Endodermal cell (in vitro differentiated cells): Measurements from ENCODE around the gene KCP. TPM values are rescaled to one million over a fixed set of nuclear protein-coding genes. Genes with fewer than 3 reads are reported as not detected.

Experiments used
- DNase-seq: peaks from one replicate; pipeline ENCODE4 v3.0.0-alpha.2; 2017
- H3K27ac ChIP-seq: 2 replicates; pipeline ENCODE4 v1.5.1; 2013; ENCODE audit warnings: mild to moderate bottlenecking, low read depth, low read length, moderate library complexity
- H3K27me3 ChIP-seq: 2 replicates; pipeline ENCODE4 v1.6.1; 2013; ENCODE audit warnings: mild to moderate bottlenecking, low read length, moderate library complexity; ENCODE audit not compliant: insufficient read depth, control insufficient read depth, poor library complexity, severe bottlenecking
- H3K36me3 ChIP-seq: 2 replicates; pipeline ENCODE4 v1.7.0; 2013; ENCODE audit warnings: mild to moderate bottlenecking, low read length, moderate library complexity; ENCODE audit not compliant: control insufficient read depth, insufficient read depth
- H3K4me1 ChIP-seq: one replicate; pipeline ENCODE4 v1.7.0; 2013; ENCODE audit warnings: low read length; ENCODE audit not compliant: control insufficient read depth, insufficient read depth
- H3K4me3 ChIP-seq: 2 replicates; pipeline ENCODE4 v1.5.1; 2013; ENCODE audit warnings: mild to moderate bottlenecking, low read length, moderate library complexity
- H3K9ac ChIP-seq: 2 replicates; pipeline ENCODE4 v1.6.1; 2013; ENCODE audit warnings: mild to moderate bottlenecking, low read length, moderate library complexity; ENCODE audit not compliant: poor library complexity, severe bottlenecking; ENCODE audit errors: extremely low read depth
- H3K9me3 ChIP-seq: 2 replicates; pipeline ENCODE4 v1.6.1; 2013; ENCODE audit warnings: mild to moderate bottlenecking, low read length, moderate library complexity; ENCODE audit not compliant: control insufficient read depth
- H3K27ac Mint-ChIP-seq: 2 replicates; pipeline ENCODE4 v1.8.0; 2020; ENCODE audit warnings: mixed read lengths
- H3K27me3 Mint-ChIP-seq: 2 replicates; pipeline ENCODE4 v1.8.0; 2021; ENCODE audit warnings: mild to moderate bottlenecking, mixed read lengths; ENCODE audit not compliant: insufficient read depth
- H3K36me3 Mint-ChIP-seq: 2 replicates; pipeline ENCODE4 v1.8.0; 2020; ENCODE audit warnings: low read depth, mixed read lengths
- H3K4me1 Mint-ChIP-seq: 2 replicates; pipeline ENCODE4 v1.8.0; 2020; ENCODE audit warnings: mixed read lengths
- H3K4me3 Mint-ChIP-seq: 2 replicates; pipeline ENCODE4 v1.8.0; 2020; ENCODE audit warnings: mild to moderate bottlenecking, moderate library complexity, mixed read lengths
- H3K9me3 Mint-ChIP-seq: 2 replicates; pipeline ENCODE4 v1.8.0; 2020; ENCODE audit warnings: mild to moderate bottlenecking, mixed read lengths
- CTCF ChIP-seq: fragments of 200-600 bp; sonication (generic); conservative IDR thresholded peaks from 2 replicates; pipeline ENCODE4 v1.5.0; 2021; ENCODE audit warnings: antibody characterized with exemption, mild to moderate bottlenecking
- WGBS, 2 experiments: methylation state at CpG; one replicate each; pipeline versions ENCODE4 v1.1.5 to v1.1.7; 2013; ENCODE audit warnings: missing lambda C conversion rate in 2 of 2, mixed read lengths in 1 of 2; ENCODE audit not compliant: insufficient coverage in 1 of 2, insufficient read length in 1 of 2; 5-methylcytosine and 5-hydroxymethylcytosine counted together
- total RNA-seq, 2 donors: library from RNA; stranded (reverse); fragmentation: NEBNext Ultra II Directional in 1 of 2; extraction: Animal tissue kit (Norgen Biotek cat#: 25700) in 1 of 2; gene quantifications; 2 replicates in 1 of 2; 3 replicates in 1 of 2; pipeline ENCODE4 v1.2.1, GENCODE V29; 2021

KCP gene
- total RNA-seq, 2 donors from 2014 or later = 21.1 to 33.3 TPM

- peak; percentile 59 for DNase-seq
- H3K9ac ChIP-seq = no peak overlapping the region
- Mint-ChIP-seq H3K27me3 (peaks cover 47% of the 10 kb centered on the region), H3K9me3 (peaks cover 2% of the 10 kb centered on the region), H3K27ac (no peak overlapping the region), H3K4me1 (peaks cover under 1% of the 10 kb centered on the region), H3K4me3 (no peak overlapping the region), H3K36me3 (no peaks in the 10 kb centered on the region)
- no peak for TF ChIP-seq CTCF
- WGBS, 2 experiments = 71 to 76% methylated on average over 10 to 15 of the region's 15 CpGs
- H3K4me3 ChIP-seq = no peak overlapping the region
- no peaks in the 10 kb centered on the region for H3K4me1 ChIP-seq
- no peaks in the 10 kb centered on the region for H3K36me3 ChIP-seq
- peaks cover 36% of the 10 kb centered on the region for H3K27me3 ChIP-seq
- H3K9me3 ChIP-seq = no peaks in the 10 kb centered on the region
- H3K27ac ChIP-seq = no peak overlapping the region
Observed at GRCh38 chr7:128933180-128933891, 22.8 kb upstream of the KCP start.

GRCh38 chr7:128932862-128933179 lies 22.3 kb upstream of the KCP start:
- Mint-ChIP-seq H3K9me3 (peaks cover 4% of the 10 kb centered on the region), H3K4me3 (no peak overlapping the region)
- H3K9ac ChIP-seq = no peak overlapping the region

GRCh38 chr7:128931965-128932861 lies 21.7 kb upstream of the KCP start:
- no peak for TF ChIP-seq CTCF
- H3K27me3 ChIP-seq = peaks cover 25% of the 10 kb centered on the region

More at GRCh38 chr7:128932862-128933179, 22.3 kb upstream of the KCP start:
- no peaks in the 10 kb centered on the region for H3K4me1 ChIP-seq
- no peak for DNase-seq
- Mint-ChIP-seq H3K27me3 (peaks cover 47% of the 10 kb centered on the region), H3K4me1 (no peaks in the 10 kb centered on the region), H3K36me3 (no peaks in the 10 kb centered on the region), H3K27ac (no peak overlapping the region)
- H3K27ac ChIP-seq = no peak overlapping the region
- no peak for TF ChIP-seq CTCF
- 93 to 97% methylated on average over 4 of the region's 4 CpGs for WGBS, 2 experiments
- H3K4me3 ChIP-seq = no peak overlapping the region
- no peaks in the 10 kb centered on the region for H3K36me3 ChIP-seq
- H3K9me3 ChIP-seq = no peaks in the 10 kb centered on the region
- H3K27me3 ChIP-seq = peaks cover 31% of the 10 kb centered on the region

More at GRCh38 chr7:128931965-128932861, 21.7 kb upstream of the KCP start:
- Histone ChIP-seq H3K27ac (no peak overlapping the region), H3K9me3 (no peaks in the 10 kb centered on the region), H3K36me3 (no peaks in the 10 kb centered on the region), H3K4me1 (no peaks in the 10 kb centered on the region), H3K9ac (no peak overlapping the region), H3K4me3 (no peak overlapping the region)
- peaks cover 4% of the 10 kb centered on the region for H3K9me3 Mint-ChIP-seq
- no peaks in the 10 kb centered on the region for H3K4me1 Mint-ChIP-seq
- H3K36me3 Mint-ChIP-seq = no peaks in the 10 kb centered on the region
- no peak overlapping the region for H3K4me3 Mint-ChIP-seq
- peaks cover 42% of the 10 kb centered on the region for H3K27me3 Mint-ChIP-seq
- H3K27ac Mint-ChIP-seq = no peak overlapping the region
- DNase-seq = peak; percentile 36
- 84 to 86% methylated on average over 9 to 19 of the region's 19 CpGs for WGBS, 2 experiments
